ENCODE results near the gene EPB41L4A. TPM values are rescaled to one million over a fixed set of nuclear protein-coding genes. Genes with fewer than 3 reads are reported as not detected.
"Not testable (repeated sequence)": the region's sequence is repeated elsewhere in the genome, so short reads cannot be mapped to it uniquely, and the experiment has no call there.

The EPB41L4A gene
- total and polyA plus RNA-seq, 9 donors, result 3.3 to 9.1 (median 6.1) TPM

DNA sequence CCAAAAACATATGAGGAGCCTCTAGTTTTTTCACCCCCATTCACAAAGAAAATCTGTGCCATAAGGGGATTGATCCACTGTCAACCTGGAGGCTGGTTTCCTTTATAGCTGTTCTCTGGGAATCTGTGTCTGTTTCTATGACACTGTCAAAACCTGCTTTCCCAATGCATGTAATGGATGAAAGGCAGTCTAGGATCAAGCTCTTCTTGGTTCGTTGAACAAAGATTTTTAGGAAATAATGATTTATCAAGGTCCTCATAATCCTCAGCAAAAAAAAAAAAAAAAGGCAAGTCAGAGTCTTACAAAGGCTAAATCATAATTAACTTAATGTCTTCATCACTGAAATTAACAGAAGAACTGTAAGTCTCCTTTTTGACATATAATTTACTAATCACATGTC is 16.0 kb downstream of the EPB41L4A start:
- WGBS (ENCODE audit: insufficient coverage), result no CpG with 5 or more reads among the region's 1 CpG
- H3K36me3 ChIP-seq (ENCODE audit: control insufficient read depth, insufficient read depth, low read length), result no peaks in the 10 kb centered on the region
- no peak for DNase-seq
- no peak overlapping the region for H3K4me3 ChIP-seq (ENCODE audit: low read length)
- H3K27me3 ChIP-seq (ENCODE audit: control insufficient read depth, insufficient read depth, low read length), result no peaks in the 10 kb centered on the region
- H3K9me3 ChIP-seq (replicated peaks; ENCODE audit: control insufficient read depth, low read depth, low read length), result no peaks in the 10 kb centered on the region
- no peak overlapping the region for H3K27ac ChIP-seq (ENCODE audit: low read length)
- no peaks in the 10 kb centered on the region for H3K4me1 ChIP-seq (ENCODE audit: control insufficient read depth, insufficient read depth, low read length)

DNA sequence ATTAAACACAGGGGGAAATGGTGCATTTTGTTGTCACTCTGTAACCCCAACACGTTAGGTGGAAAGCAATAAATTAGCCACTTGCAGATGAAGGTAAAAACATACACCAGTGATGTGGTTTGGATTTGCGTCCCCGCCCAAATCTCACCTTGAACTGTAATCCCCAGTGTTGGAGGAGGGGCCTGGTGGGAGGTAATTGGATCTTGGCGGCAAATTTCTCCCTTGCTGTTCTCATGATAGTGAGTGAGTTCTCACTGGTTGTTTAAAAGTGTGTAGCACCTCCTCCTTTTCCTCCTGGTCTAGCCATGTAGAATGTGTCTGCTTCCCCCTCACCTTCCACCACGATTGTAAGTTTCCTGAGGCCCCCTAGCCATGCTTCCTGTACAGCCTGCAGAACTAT is 17.2 kb downstream of the EPB41L4A start:
- no CpG with 5 or more reads among the region's 5 CpGs for WGBS (ENCODE audit: insufficient coverage)
- no peaks in the 10 kb centered on the region for H3K27me3 ChIP-seq (ENCODE audit: control insufficient read depth, insufficient read depth, low read length)
- H3K9me3 ChIP-seq (replicated peaks; ENCODE audit: control insufficient read depth, low read depth, low read length), result no peaks in the 10 kb centered on the region
- H3K27ac ChIP-seq (ENCODE audit: low read length), result no peak overlapping the region
- H3K4me3 ChIP-seq (ENCODE audit: low read length), result no peak overlapping the region
- H3K36me3 ChIP-seq (ENCODE audit: control insufficient read depth, insufficient read depth, low read length), result no peaks in the 10 kb centered on the region
- no peak for DNase-seq
- no peaks in the 10 kb centered on the region for H3K4me1 ChIP-seq (ENCODE audit: control insufficient read depth, insufficient read depth, low read length)

DNA sequence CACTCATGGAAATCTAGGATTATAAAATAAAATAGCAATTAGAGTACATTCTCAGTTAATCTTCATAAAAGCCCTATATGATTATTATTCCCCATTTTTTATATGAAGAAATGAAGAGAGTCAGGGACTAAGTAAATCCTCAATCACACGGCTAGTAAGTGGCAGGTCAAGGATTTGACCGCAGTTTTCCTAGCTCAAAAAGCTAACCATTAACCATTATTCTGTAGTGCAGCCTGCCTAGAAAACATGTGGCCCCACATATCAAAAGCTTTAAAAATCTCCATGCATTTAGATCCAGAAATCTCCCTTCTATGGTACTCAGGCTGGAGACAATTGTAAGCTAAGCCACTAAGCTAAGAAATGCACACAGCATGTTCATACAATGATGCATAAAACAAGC is 21.4 kb downstream of the EPB41L4A start:
- Histone ChIP-seq H3K27me3 (ENCODE audit: control insufficient read depth, insufficient read depth, low read length) (no peaks in the 10 kb centered on the region), H3K4me3 (ENCODE audit: low read length) (no peak overlapping the region), H3K4me1 (ENCODE audit: control insufficient read depth, insufficient read depth, low read length) (no peaks in the 10 kb centered on the region), H3K27ac (ENCODE audit: low read length) (no peak overlapping the region), H3K36me3 (ENCODE audit: control insufficient read depth, insufficient read depth, low read length) (peaks cover 2% of the 10 kb centered on the region), H3K9me3 (replicated peaks; ENCODE audit: control insufficient read depth, low read depth, low read length) (no peaks in the 10 kb centered on the region)
- WGBS (ENCODE audit: insufficient coverage), result no CpG with 5 or more reads among the region's 2 CpGs
- no peak for DNase-seq

DNA sequence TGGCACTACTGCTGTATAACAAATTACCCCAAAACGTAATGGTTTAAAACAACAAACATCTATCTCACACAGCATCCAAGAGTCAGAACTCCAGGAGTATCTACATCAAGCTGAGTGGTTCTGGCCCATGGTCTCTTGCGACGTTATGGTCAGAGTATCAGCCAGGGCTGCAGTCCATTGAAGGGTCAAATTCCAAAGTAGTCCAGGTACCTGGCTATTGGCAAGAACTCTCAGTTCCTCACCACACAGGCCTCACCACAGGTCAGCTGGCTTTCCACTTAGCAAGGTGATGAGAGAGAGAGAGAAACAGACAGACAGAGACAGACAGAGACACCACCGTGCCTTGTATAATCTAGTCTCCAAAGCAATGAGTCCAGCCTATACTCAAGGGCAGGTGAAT is 22.6 kb downstream of the EPB41L4A start:
- WGBS (ENCODE audit: insufficient coverage), result 83% methylated on average over 2 of the region's 4 CpGs
- DNase-seq, result no peak
- Histone ChIP-seq H3K27me3 (ENCODE audit: control insufficient read depth, insufficient read depth, low read length) (no peaks in the 10 kb centered on the region), H3K36me3 (ENCODE audit: control insufficient read depth, insufficient read depth, low read length) (peaks cover 2% of the 10 kb centered on the region), H3K9me3 (replicated peaks; ENCODE audit: control insufficient read depth, low read depth, low read length) (no peaks in the 10 kb centered on the region), H3K4me3 (ENCODE audit: low read length) (no peak overlapping the region), H3K27ac (ENCODE audit: low read length) (no peak overlapping the region), H3K4me1 (ENCODE audit: control insufficient read depth, insufficient read depth, low read length) (no peaks in the 10 kb centered on the region)

DNA sequence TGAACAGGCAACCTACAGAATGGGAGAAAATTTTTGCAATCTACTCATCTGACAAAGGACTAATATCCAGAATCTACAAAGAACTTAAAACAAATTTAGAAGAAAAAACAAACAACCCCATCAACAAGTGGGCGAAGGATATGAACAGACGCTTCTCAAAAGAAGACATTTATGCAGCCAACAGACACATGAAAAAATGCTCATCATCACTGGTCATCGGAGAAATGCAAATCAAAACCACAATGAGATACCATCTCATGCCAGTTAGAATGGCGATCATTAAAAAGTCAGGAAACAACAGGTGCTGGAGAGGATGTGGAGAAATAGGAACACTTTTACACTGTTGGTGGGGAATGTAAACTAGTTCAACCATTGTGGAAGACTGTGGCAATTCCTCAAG is 23.8 kb downstream of the EPB41L4A start:
- DNase-seq; H3K27ac ChIP-seq (ENCODE audit: low read length); H3K27me3 ChIP-seq (ENCODE audit: control insufficient read depth, insufficient read depth, low read length); H3K36me3 ChIP-seq (ENCODE audit: control insufficient read depth, insufficient read depth, low read length); H3K9me3 ChIP-seq (replicated peaks; ENCODE audit: control insufficient read depth, low read depth, low read length); H3K4me1 ChIP-seq (ENCODE audit: control insufficient read depth, insufficient read depth, low read length); H3K4me3 ChIP-seq (ENCODE audit: low read length): not testable (repeated sequence)
- WGBS (ENCODE audit: insufficient coverage), result no CpG with 5 or more reads among the region's 4 CpGs

DNA sequence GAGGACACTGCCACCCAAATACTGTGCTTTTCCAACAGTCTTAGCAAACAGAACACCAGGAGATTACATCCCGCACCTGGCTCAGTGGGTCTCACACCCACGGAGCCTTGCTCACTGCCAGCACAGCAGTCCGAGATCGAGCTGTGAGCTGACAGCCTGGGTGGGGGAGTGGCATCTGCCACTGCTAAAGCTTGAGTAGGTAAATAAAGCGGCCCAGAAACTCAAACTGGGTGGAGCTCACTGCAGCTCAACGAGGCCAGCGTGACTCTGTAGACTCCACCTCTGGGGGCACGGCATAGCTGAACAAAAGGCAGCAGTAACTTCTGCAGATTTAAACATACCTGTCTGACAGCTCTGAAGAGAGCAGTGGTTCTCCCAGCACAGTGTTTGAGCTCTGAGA is 28.8 kb downstream of the EPB41L4A start:
- DNase-seq, result no peak
- no peak overlapping the region for H3K4me3 ChIP-seq (ENCODE audit: low read length)
- no peak overlapping the region for H3K27ac ChIP-seq (ENCODE audit: low read length)

DNA sequence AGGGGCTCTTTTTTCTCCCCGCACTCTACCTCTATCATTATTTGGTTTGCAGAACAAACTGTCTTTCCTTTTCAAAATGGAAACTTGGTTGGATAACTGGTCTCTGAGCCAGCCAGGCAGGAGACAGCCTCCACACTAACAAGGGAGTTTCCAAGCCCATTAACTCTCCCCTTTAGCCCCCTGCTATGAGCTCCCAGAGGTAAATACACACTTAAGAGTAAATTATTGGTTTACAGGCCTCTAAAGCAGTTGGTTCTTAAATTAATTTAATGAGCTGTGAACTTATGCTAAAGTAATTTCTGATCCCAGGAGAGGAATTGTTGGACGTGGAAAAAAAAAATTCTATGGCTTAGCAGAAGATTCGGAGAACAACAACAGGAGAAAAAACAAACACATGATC is 30.3 kb downstream of the EPB41L4A start:
- no peaks in the 10 kb centered on the region for H3K4me1 ChIP-seq (ENCODE audit: control insufficient read depth, insufficient read depth, low read length)
- WGBS (ENCODE audit: insufficient coverage), result no CpG with 5 or more reads among the region's 3 CpGs
- no peaks in the 10 kb centered on the region for H3K9me3 ChIP-seq (replicated peaks; ENCODE audit: control insufficient read depth, low read depth, low read length)
- H3K27me3 ChIP-seq (ENCODE audit: control insufficient read depth, insufficient read depth, low read length), result no peaks in the 10 kb centered on the region
- H3K27ac ChIP-seq (ENCODE audit: low read length), result no peak overlapping the region
- H3K4me3 ChIP-seq (ENCODE audit: low read length), result no peak overlapping the region
- no peak for DNase-seq
- H3K36me3 ChIP-seq (ENCODE audit: control insufficient read depth, insufficient read depth, low read length), result no peaks in the 10 kb centered on the region

More for the DNA sequence above, 28.8 kb downstream of the EPB41L4A start:
- Histone ChIP-seq H3K36me3 (ENCODE audit: control insufficient read depth, insufficient read depth, low read length) (no peaks in the 10 kb centered on the region), H3K4me1 (ENCODE audit: control insufficient read depth, insufficient read depth, low read length) (no peaks in the 10 kb centered on the region), H3K27me3 (ENCODE audit: control insufficient read depth, insufficient read depth, low read length) (no peaks in the 10 kb centered on the region), H3K9me3 (replicated peaks; ENCODE audit: control insufficient read depth, low read depth, low read length) (no peaks in the 10 kb centered on the region)
- 73% methylated on average over 4 of the region's 8 CpGs for WGBS (ENCODE audit: insufficient coverage)

DNA sequence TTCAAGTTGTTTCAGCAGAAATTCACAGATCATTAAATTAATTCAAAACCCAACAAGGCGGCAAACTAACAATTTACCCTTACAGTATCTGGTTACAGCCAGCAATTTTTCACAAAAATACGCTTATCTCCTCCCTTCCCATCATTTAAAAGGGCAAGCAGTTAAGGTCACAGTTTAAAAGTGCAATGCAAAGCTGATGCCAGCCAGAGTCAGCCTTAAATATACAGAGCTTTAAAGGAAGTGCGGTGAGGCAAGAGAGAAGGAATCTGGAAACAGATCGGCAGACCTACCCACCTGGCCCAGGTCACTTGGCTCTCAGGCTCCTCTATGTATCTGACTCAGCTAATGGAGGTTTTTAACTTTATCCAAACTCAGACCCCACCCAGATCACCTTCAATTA is 31.0 kb downstream of the EPB41L4A start:
- no CpG with 5 or more reads among the region's 4 CpGs for WGBS (ENCODE audit: insufficient coverage)
- no peaks in the 10 kb centered on the region for H3K4me1 ChIP-seq (ENCODE audit: control insufficient read depth, insufficient read depth, low read length)
- no peaks in the 10 kb centered on the region for H3K36me3 ChIP-seq (ENCODE audit: control insufficient read depth, insufficient read depth, low read length)
- no peaks in the 10 kb centered on the region for H3K27me3 ChIP-seq (ENCODE audit: control insufficient read depth, insufficient read depth, low read length)
- no peaks in the 10 kb centered on the region for H3K9me3 ChIP-seq (replicated peaks; ENCODE audit: control insufficient read depth, low read depth, low read length)
- DNase-seq, result no peak
- H3K4me3 ChIP-seq (ENCODE audit: low read length), result no peak overlapping the region
- H3K27ac ChIP-seq (ENCODE audit: low read length), result no peak overlapping the region

DNA sequence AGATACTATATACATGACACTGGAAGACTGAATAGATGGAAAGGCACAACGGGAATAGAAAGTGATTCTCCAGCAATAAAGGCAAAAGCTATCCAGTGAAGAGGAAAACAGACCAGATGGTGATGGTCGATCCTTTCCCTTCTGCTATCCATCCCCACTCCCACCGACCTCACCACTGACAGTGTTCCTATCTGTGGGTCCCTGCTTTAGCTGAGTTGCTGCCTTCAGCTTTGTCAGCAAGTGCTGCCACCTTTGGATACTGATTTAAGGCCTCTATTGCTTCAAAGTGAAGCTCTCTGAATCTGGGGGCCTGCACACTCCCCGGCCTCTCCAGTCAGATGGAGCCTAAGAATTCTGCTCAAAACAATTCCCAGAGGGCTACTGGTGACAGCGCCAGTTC is 32.3 kb downstream of the EPB41L4A start:
- Histone ChIP-seq H3K4me3 (ENCODE audit: low read length) (no peak overlapping the region), H3K36me3 (ENCODE audit: control insufficient read depth, insufficient read depth, low read length) (no peaks in the 10 kb centered on the region), H3K27me3 (ENCODE audit: control insufficient read depth, insufficient read depth, low read length) (no peaks in the 10 kb centered on the region), H3K27ac (ENCODE audit: low read length) (no peak overlapping the region), H3K9me3 (replicated peaks; ENCODE audit: control insufficient read depth, low read depth, low read length) (no peaks in the 10 kb centered on the region), H3K4me1 (ENCODE audit: control insufficient read depth, insufficient read depth, low read length) (no peaks in the 10 kb centered on the region)
- DNase-seq, result no peak
- 60% methylated on average over 2 of the region's 5 CpGs for WGBS (ENCODE audit: insufficient coverage)

DNA sequence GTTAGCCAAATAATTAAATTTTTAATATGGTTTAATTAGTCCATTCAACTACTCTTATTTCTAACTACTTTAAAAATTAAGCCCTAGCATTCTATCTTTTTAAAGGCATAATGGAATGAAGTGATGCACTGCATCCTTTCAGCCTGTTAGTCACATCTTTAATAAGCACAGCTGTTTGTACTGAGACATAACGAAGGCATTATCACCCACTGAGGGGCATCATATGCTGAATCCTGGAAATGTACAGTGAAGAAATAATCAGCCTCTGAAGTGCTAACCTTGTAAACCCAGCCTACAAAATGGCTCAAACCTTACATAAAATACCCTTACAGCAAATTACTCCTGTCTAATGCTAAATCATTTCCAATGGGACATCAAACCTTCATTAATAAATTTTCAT is 33.1 kb downstream of the EPB41L4A start:
- Histone ChIP-seq H3K36me3 (ENCODE audit: control insufficient read depth, insufficient read depth, low read length) (no peaks in the 10 kb centered on the region), H3K4me3 (ENCODE audit: low read length) (no peak overlapping the region), H3K9me3 (replicated peaks; ENCODE audit: control insufficient read depth, low read depth, low read length) (no peaks in the 10 kb centered on the region), H3K4me1 (ENCODE audit: control insufficient read depth, insufficient read depth, low read length) (no peaks in the 10 kb centered on the region), H3K27ac (ENCODE audit: low read length) (no peak overlapping the region), H3K27me3 (ENCODE audit: control insufficient read depth, insufficient read depth, low read length) (no peaks in the 10 kb centered on the region)
- WGBS (ENCODE audit: insufficient coverage), result no CpG with 5 or more reads among the region's 1 CpG
- no peak for DNase-seq

DNA sequence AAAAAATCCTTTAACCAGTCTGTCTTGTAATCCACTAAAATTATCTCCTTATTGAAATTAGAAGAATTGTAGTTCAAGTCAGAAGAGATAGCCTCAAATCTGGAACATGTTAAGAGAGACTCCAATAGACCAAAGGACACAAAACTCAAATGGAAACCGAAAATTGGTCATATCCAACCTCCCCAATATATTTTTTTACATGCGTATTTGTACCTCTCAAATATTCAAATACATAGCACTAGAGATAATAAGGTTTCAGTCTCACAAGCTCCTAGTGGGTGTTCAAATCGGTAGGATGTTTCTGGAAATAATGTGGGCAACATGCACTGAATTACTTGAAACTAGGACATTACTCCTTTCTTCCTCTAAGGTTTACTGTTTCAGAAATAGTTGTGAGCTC is 33.5 kb downstream of the EPB41L4A start:
- H3K4me1 ChIP-seq (ENCODE audit: control insufficient read depth, insufficient read depth, low read length), result no peaks in the 10 kb centered on the region
- no peak overlapping the region for H3K27ac ChIP-seq (ENCODE audit: low read length)
- H3K36me3 ChIP-seq (ENCODE audit: control insufficient read depth, insufficient read depth, low read length), result no peaks in the 10 kb centered on the region
- no peak overlapping the region for H3K4me3 ChIP-seq (ENCODE audit: low read length)
- DNase-seq, result no peak
- H3K9me3 ChIP-seq (replicated peaks; ENCODE audit: control insufficient read depth, low read depth, low read length), result no peaks in the 10 kb centered on the region
- H3K27me3 ChIP-seq (ENCODE audit: control insufficient read depth, insufficient read depth, low read length), result no peaks in the 10 kb centered on the region
- WGBS (ENCODE audit: insufficient coverage), result no CpG with 5 or more reads among the region's 3 CpGs
